ENCODE data around the gene EFHC1. TPM values are rescaled to one million over a fixed set of nuclear protein-coding genes. Genes with fewer than 3 reads are reported as not detected.

The EFHC1 gene
- total and polyA plus RNA-seq, 2 experiments from 2014 or later, result 17.4 to 18.3 TPM

GRCh38 chr6:52482903-52483670 lies 62.9 kb downstream of the EFHC1 start:
- Histone ChIP-seq H3K9me2 (replicated peaks; ENCODE audit: insufficient read depth) (no peaks in the 10 kb centered on the region), H3K9me3 (ENCODE audit: low read depth) (no peaks in the 10 kb centered on the region), H3K4me2 (no peak overlapping the region), H3K27me3 (no peaks in the 10 kb centered on the region), H3K36me3 (replicated peaks; ENCODE audit: insufficient read depth, low read depth) (no peaks in the 10 kb centered on the region), H4K20me1 (ENCODE audit: insufficient read depth, poor library complexity, severe bottlenecking) (no peaks in the 10 kb centered on the region), H3K79me2 (no peaks in the 10 kb centered on the region), H3K4me1 (ENCODE audit: insufficient read depth) (peaks cover 9% of the 10 kb centered on the region), H2AFZ (no peak overlapping the region), H3K27ac (peak overlapping the region; percentile 37), H3K4me3 (no peak overlapping the region)
- 79% methylated on average over 7 of the region's 7 CpGs for WGBS (ENCODE audit: low lambda C conversion rate, missing lambda C conversion rate)
- TF ChIP-seq, protein P1, sequence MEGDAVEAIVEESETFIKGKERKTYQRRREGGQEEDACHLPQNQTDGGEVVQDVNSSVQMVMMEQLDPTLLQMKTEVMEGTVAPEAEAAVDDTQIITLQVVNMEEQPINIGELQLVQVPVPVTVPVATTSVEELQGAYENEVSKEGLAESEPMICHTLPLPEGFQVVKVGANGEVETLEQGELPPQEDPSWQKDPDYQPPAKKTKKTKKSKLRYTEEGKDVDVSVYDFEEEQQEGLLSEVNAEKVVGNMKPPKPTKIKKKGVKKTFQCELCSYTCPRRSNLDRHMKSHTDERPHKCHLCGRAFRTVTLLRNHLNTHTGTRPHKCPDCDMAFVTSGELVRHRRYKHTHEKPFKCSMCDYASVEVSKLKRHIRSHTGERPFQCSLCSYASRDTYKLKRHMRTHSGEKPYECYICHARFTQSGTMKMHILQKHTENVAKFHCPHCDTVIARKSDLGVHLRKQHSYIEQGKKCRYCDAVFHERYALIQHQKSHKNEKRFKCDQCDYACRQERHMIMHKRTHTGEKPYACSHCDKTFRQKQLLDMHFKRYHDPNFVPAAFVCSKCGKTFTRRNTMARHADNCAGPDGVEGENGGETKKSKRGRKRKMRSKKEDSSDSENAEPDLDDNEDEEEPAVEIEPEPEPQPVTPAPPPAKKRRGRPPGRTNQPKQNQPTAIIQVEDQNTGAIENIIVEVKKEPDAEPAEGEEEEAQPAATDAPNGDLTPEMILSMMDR (IDR thresholded peaks at IDR 0.05; ENCODE audit: poor library complexity), result no peak
- TF ChIP-seq EZH2 (IDR thresholded peaks at IDR 0.05; ENCODE audit: borderline replicate concordance) (no peak), EZH2phosphoT487 (IDR thresholded peaks at IDR 0.05; ENCODE audit: low read depth, severe bottlenecking, unreplicated experiment) (no peak)
- no peak for DNase-seq (ENCODE audit: low spot score)

DNA sequence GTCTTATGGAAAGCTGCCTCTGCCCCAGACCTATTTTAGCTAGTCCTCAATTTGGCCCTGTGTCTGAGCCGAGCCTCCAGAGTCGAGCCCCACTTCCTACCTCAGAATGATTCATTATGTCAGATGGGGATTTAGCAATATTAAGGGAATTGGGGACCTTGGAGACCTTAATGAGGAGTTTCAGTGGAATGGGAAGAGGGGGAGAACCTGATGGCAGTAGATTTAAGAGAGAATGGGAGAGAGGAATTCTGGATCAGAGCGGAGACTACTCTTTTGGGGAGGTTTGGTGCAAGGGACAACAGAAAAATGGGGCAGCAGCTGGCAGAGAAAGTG lies 63.5 kb downstream of the EFHC1 start:
- H2AFZ ChIP-seq, result no peak overlapping the region
- H4K20me1 ChIP-seq (ENCODE audit: insufficient read depth, poor library complexity, severe bottlenecking), result no peaks in the 10 kb centered on the region
- no peak for DNase-seq (ENCODE audit: low spot score)
- H3K27me3 ChIP-seq, result no peaks in the 10 kb centered on the region
- H3K4me1 ChIP-seq (ENCODE audit: insufficient read depth), result peaks cover 9% of the 10 kb centered on the region
- no peak overlapping the region for H3K4me2 ChIP-seq
- no peaks in the 10 kb centered on the region for H3K79me2 ChIP-seq
- H3K9me3 ChIP-seq (ENCODE audit: low read depth), result no peaks in the 10 kb centered on the region
- WGBS (ENCODE audit: low lambda C conversion rate, missing lambda C conversion rate), result 92% methylated on average over 3 of the region's 3 CpGs
- H3K9me2 ChIP-seq (replicated peaks; ENCODE audit: insufficient read depth), result no peaks in the 10 kb centered on the region
- peak overlapping the region; percentile 37 for H3K27ac ChIP-seq
- H3K4me3 ChIP-seq, result no peak overlapping the region
- TF ChIP-seq EZH2 (IDR thresholded peaks at IDR 0.05; ENCODE audit: borderline replicate concordance) (no peak), EZH2phosphoT487 (IDR thresholded peaks at IDR 0.05; ENCODE audit: low read depth, severe bottlenecking, unreplicated experiment) (no peak)
- TF ChIP-seq, protein P1 (IDR thresholded peaks at IDR 0.05; ENCODE audit: poor library complexity), result no peak
- no peaks in the 10 kb centered on the region for H3K36me3 ChIP-seq (replicated peaks; ENCODE audit: insufficient read depth, low read depth)

DNA sequence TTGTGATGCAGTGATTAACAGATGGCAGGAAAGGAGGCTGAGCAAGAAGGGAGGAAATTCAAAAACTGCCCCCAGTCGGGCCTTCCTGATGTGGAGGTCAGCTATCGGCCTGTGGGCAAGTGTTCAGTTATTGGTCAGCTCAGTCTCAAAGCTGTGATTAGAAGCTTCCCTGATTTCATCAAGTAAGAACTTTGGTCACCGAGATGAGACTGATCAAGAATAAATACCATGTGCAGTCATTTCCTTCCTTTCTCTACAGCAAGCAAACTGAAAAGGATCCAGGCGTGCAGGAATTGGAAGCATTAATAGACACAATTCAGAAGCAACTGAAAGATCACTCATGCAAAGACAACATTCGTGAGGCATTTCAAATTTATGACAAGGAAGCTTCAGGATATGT lies 69.7 kb downstream of the EFHC1 start:
- no peak for TF ChIP-seq EZH2phosphoT487 (IDR thresholded peaks at IDR 0.05; ENCODE audit: low read depth, severe bottlenecking, unreplicated experiment)
- TF ChIP-seq, protein P1 (IDR thresholded peaks at IDR 0.05; ENCODE audit: poor library complexity), result no peak
- TF ChIP-seq EZH2 (IDR thresholded peaks at IDR 0.05; ENCODE audit: borderline replicate concordance), result no peak
- Histone ChIP-seq H3K27me3 (no peaks in the 10 kb centered on the region), H3K36me3 (replicated peaks; ENCODE audit: insufficient read depth, low read depth) (no peaks in the 10 kb centered on the region), H4K20me1 (ENCODE audit: insufficient read depth, poor library complexity, severe bottlenecking) (no peaks in the 10 kb centered on the region), H3K79me2 (no peaks in the 10 kb centered on the region), H3K9me3 (ENCODE audit: low read depth) (no peaks in the 10 kb centered on the region), H3K4me1 (ENCODE audit: insufficient read depth) (no peaks in the 10 kb centered on the region), H3K4me3 (no peak overlapping the region), H2AFZ (no peak overlapping the region), H3K9me2 (replicated peaks; ENCODE audit: insufficient read depth) (no peaks in the 10 kb centered on the region), H3K4me2 (no peak overlapping the region), H3K27ac (no peak overlapping the region)
- 88% methylated on average over 5 of the region's 5 CpGs for WGBS (ENCODE audit: low lambda C conversion rate, missing lambda C conversion rate)
- DNase-seq (ENCODE audit: low spot score), result no peak
